Cortex of kidney (tissue), 1 donor: ENCODE results near the gene SPTAN1.

Experiments
- DNase-seq: peaks from one replicate; lab custom pipeline; 2025; lab: John Stamatoyannopoulos, UW

The SPTAN1 gene

GRCh38 chr9:128675382-128675781 is 123.0 kb downstream of the SPTAN1 start:
- DNase-seq = no peak

GRCh38 chr9:128677794-128678193 is 125.4 kb downstream of the SPTAN1 start:
- no peak for DNase-seq
